Glomerular endothelial cell (primary cell): Measurements from ENCODE around the gene CBLIF. TPM values are rescaled to one million over a fixed set of nuclear protein-coding genes. Genes with fewer than 3 reads are reported as not detected.
"Not testable (repeated sequence)": the region's sequence is repeated elsewhere in the genome, so short reads cannot be mapped to it uniquely, and the experiment has no call there.

Experiments
- DNase-seq: peaks from one replicate; pipeline ENCODE4 v3.0.0-alpha.2; 2011; ENCODE audit warnings: low read depth, low spot score; ENCODE audit errors: extremely low read depth
- total RNA-seq: library from RNA; depleted of rRNA; stranded (reverse); fragments of >200 nt; gene quantifications from 2 replicates; pipeline ENCODE4 v1.2.3, GENCODE V29; 2015

Gene CBLIF
- total RNA-seq, 1 donor from 2014 or later = not detected

- DNase-seq = no peak
These were observed 44.1 kb downstream of the CBLIF start for GRCh38 chr11:59801160-59801706.

- DNase-seq = no peak
These were observed 44.8 kb downstream of the CBLIF start for GRCh38 chr11:59800390-59801025.

GRCh38 chr11:59794417-59794816 is 50.9 kb downstream of the CBLIF start:
- DNase-seq = no peak

- no peak for DNase-seq
These were observed 52.8 kb downstream of the CBLIF start for GRCh38 chr11:59792507-59792906.

DNA sequence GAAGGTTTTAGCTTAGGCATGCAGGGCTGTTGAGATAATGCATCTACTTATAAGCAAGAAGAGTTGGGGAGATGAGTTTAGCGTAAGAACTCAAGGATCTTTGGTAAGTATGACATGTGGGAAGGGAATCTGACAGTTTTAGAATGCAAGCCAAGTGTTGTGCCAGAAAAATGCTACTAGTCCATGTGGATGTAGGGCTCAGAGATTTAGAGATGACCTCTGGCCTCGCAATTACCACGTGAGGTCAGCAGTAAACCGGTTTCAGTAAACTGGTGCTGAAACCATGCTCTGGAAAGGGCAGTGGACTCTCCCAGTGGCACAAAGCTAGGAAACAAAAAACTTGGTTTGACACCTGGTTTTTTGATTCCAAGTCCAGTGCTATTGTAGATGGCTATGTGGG is 53.7 kb downstream of the CBLIF start:
- DNase-seq = no peak

DNA sequence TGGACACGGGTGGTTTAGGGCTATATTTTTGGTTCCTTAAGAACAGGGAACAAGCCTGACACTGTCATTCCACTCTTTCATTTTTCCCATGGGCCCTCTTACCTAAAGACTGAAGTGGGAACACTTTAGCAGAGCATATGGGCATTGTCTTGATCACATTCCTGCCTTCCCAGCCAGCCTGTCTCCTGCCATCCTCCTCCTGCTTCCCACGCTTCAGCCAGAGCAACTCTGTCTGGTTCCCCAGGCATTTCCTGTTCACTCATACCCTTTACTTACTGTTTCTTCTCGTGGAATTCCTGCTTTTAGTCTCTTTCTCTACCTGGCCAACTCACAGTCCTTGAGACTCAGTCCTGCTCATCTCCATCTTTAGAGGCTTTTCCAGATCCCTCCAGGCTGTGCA is 57.5 kb downstream of the CBLIF start:
- no peak for DNase-seq

- DNase-seq = no peak
These were observed 58.1 kb downstream of the CBLIF start for GRCh38 chr11:59787255-59787588.

GRCh38 chr11:59785818-59786217 is 59.5 kb downstream of the CBLIF start:
- no peak for DNase-seq

DNA sequence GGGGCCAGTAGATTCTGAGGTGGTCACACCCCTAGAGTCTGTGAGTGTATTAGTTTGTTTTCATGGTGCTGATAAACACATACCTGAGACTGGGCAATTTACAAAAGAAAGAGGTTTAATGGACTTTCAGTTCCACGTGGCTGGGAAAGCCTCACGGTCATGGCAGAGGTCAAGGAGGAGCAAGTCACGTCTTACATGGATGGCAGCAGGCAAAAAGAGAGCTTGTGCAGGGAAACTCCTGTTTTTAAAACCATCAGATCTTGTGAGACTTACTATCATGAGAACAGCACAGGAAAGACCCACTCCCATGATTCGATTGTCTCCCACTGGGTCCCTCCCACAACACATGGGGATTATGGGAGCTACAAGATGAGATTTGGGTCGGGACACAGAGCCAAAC is 60.9 kb downstream of the CBLIF start:
- not testable (repeated sequence) for DNase-seq

DNA sequence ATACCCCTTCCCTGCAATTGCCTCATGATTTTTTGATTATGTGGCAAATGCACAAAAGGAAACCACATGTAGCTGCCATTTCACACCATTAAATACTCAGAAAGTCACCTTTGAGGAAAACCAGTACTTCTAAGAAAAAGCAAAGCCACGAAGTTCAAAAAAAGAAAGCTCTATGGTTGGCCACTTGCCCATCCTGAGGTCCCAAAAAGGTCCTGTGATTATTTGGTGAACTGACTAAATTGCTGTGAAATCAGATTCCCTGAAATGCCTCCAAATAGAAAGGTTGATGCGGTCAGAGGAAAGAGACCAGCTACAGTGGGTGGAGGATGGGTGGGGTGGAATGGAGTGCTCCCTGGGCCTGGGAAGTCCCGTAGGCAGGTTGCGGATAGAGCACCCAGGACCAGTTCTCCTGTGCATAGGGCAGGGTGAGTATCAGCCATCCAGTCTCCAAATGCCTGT is 61.6 kb downstream of the CBLIF start:
- no peak for DNase-seq

GRCh38 chr11:59782080-59782479 is 63.2 kb downstream of the CBLIF start:
- DNase-seq = no peak

- DNase-seq = no peak
These were observed 65.8 kb downstream of the CBLIF start for GRCh38 chr11:59779487-59779886.

Other genes starting within 250 kb of the CBLIF start
- gene OSBP, start 229.7 kb downstream of the CBLIF start, total RNA-seq = 26.7 and 33.3 TPM in 2 replicates
- 16.2 and 30.7 TPM in 2 replicates for gene PATL1, start 176.5 kb downstream of the CBLIF start, total RNA-seq
- gene OR10V1, start 131.7 kb downstream of the CBLIF start, total RNA-seq = not detected in 2 replicates
- gene STX3, start 90.1 kb downstream of the CBLIF start, total RNA-seq = 70.9 and 77.0 TPM in 2 replicates
- 44.8 and 51.2 TPM in 2 replicates for gene MRPL16, start 34.7 kb downstream of the CBLIF start, total RNA-seq
- not detected in 2 replicates for gene TCN1, start 21.0 kb upstream of the CBLIF start, total RNA-seq
- gene OOSP3, start 33.3 kb upstream of the CBLIF start, total RNA-seq = not detected in 2 replicates
- not detected in 2 replicates for gene OOSP1, start 92.9 kb upstream of the CBLIF start, total RNA-seq
- gene OOSP4A, start 118.5 kb upstream of the CBLIF start, total RNA-seq = not detected in 2 replicates
- gene OOSP4B, start 171.7 kb upstream of the CBLIF start, total RNA-seq = not detected in 2 replicates
- not detected in 2 replicates for gene OOSP2, start 194.9 kb upstream of the CBLIF start, total RNA-seq
- not detected in 2 replicates for gene MS4A3, start 211.2 kb upstream of the CBLIF start, total RNA-seq
- not detected in 2 replicates for gene MS4A2, start 243.2 kb upstream of the CBLIF start, total RNA-seq